Left lung (tissue), 10 donors: Measurements from ENCODE around the gene SERTAD2. TPM values are rescaled to one million over a fixed set of nuclear protein-coding genes. Genes with fewer than 3 reads are reported as not detected.

Source experiments
- ATAC-seq: fragments of 200-7000 bp; cut with Tn5 transposase; one replicate; pipeline ENCODE4 v1.9.1; 2020; ENCODE audit warnings: moderate library complexity
- DNase-seq, 4 donors: peaks; one replicate each; pipeline ENCODE4 v3.0.0-alpha.2; 2013 to 2020
- H3K27ac ChIP-seq, 2 donors: fragments of 200-600 bp; sonication (generic) in 1 of 2; one replicate each; pipeline versions ENCODE4 v1.5.0 to v1.8.0; 2020 to 2021
- H3K27me3 ChIP-seq, 2 donors: fragments of 200-600 bp; sonication (generic) in 1 of 2; one replicate each; pipeline versions ENCODE4 v1.5.0 to v1.8.0; 2020 to 2021
- H3K36me3 ChIP-seq, 2 donors: fragments of 200-600 bp; sonication (generic) in 1 of 2; one replicate each; pipeline versions ENCODE4 v1.5.0 to v1.8.0; 2020 to 2021
- H3K4me1 ChIP-seq, 2 donors: fragments of 200-600 bp; one replicate each; pipeline ENCODE4 v1.8.0; 2021
- H3K4me3 ChIP-seq, 2 donors: fragments of 200-600 bp; sonication (generic) in 1 of 2; one replicate each; pipeline versions ENCODE4 v1.5.0 to v1.8.0; 2020 to 2021; ENCODE audit warnings: mild to moderate bottlenecking in 1 of 2
- H3K9me3 ChIP-seq, 2 donors: fragments of 200-600 bp; sonication (generic) in 1 of 2; one replicate each; pipeline versions ENCODE4 v1.5.0 to v1.8.0; 2020 to 2021
- intact Hi-C, 2 donors: fragments of 100-400 bp; cut with DNase I; formaldehyde crosslinking; loops; one replicate each; pipeline versions ENCODE4 v1.11.2 to v1.14.2; 2022
- polyA plus RNA-seq, 6 donors: library from polyadenylated mRNA; unstranded; fragments of 120-200 nt; gene quantifications; one replicate each; pipeline ENCODE4 v1.2.1, GENCODE V29; 2013; ENCODE audit not compliant: insufficient read length in 6 of 6
- total RNA-seq, 2 donors: library from RNA; stranded (reverse); fragmentation: NEBNext Ultra II Directional; extraction: Animal tissue kit (Norgen Biotek cat#: 25700); gene quantifications; one replicate each; pipeline ENCODE4 v1.2.1, GENCODE V29; 2021
- TF ChIP-seq, protein P1 (sequence below), 2 donors: fragments of 200-600 bp; sonication (generic) in 1 of 2; IDR thresholded peaks; one replicate each; pipeline versions ENCODE4 v1.5.0 to v1.8.0; 2021; ENCODE audit warnings: antibody characterized with exemption in 2 of 2
- donor health status: DM: no; HTN: yes; CAD: no.
- donor health status: DM: no; HTN: no; CAD: no.

SERTAD2 gene
- total and polyA plus RNA-seq, 8 donors, result 17.9 to 28.0 (median 26.4) TPM

DNA sequence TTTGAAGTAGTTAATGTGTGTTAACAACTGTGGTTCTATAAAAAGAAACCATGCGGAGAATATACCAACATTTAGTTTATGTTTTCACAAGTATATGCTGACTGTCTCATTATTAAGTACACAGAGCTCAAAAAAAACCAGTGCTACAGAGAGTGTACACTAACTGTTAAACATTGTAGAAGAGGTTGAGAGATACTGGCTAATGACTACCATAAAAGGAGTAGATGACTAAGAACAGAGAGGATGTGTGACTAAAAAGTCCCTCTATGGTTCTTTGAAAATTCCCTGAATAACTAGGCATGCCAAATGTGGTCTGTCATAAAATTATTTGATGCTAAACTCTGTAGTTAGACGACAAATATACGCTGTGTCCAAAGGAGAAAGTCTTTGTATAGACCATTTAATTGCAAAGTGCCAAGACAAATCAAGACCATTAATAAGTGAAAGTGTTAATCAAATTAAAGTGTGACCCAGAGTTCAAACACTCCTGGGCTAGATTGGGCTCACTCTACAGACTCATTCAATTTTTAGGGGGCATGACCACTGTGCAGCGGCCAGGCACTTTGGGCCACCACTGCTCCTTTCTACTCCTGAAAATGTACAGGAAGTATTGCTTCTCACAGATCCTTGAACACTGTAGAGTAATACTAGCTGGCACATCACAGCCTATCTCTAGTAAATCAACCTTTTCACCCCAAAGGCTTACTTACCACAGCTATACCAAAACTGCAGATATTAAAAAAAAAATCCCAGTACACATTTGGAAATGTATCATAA, 45.1 kb upstream of the SERTAD2 start:
- intact Hi-C loops, result no loop called here
- Histone ChIP-seq H3K36me3 (no peaks in the 10 kb centered on the region), H3K9me3 (no peaks in the 10 kb centered on the region), H3K4me1 (peaks cover 0 to 47% of the 10 kb centered on the region in 2 donors), H3K4me3 (no peak overlapping the region), H3K27me3 (no peaks in the 10 kb centered on the region), H3K27ac (no peak overlapping the region)
- TF ChIP-seq, protein P1, sequence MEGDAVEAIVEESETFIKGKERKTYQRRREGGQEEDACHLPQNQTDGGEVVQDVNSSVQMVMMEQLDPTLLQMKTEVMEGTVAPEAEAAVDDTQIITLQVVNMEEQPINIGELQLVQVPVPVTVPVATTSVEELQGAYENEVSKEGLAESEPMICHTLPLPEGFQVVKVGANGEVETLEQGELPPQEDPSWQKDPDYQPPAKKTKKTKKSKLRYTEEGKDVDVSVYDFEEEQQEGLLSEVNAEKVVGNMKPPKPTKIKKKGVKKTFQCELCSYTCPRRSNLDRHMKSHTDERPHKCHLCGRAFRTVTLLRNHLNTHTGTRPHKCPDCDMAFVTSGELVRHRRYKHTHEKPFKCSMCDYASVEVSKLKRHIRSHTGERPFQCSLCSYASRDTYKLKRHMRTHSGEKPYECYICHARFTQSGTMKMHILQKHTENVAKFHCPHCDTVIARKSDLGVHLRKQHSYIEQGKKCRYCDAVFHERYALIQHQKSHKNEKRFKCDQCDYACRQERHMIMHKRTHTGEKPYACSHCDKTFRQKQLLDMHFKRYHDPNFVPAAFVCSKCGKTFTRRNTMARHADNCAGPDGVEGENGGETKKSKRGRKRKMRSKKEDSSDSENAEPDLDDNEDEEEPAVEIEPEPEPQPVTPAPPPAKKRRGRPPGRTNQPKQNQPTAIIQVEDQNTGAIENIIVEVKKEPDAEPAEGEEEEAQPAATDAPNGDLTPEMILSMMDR (IDR thresholded peaks at IDR 0.05), result no peak
- ATAC-seq, result peak; percentile 88
- DNase-seq, result no peak

GRCh38 chr2:64698177-64698643, 44.5 kb upstream of the SERTAD2 start:
- TF ChIP-seq, protein P1 (IDR thresholded peaks at IDR 0.05), result no peak
- H3K4me1 ChIP-seq, result peaks cover 0 to 47% of the 10 kb centered on the region in 2 donors
- DNase-seq (no peak), ATAC-seq (peak; percentile 47)
- H3K9me3 ChIP-seq, result no peaks in the 10 kb centered on the region
- no peaks in the 10 kb centered on the region for H3K36me3 ChIP-seq
- intact Hi-C loops, result no loop called here
- no peak overlapping the region for H3K4me3 ChIP-seq
- no peak overlapping the region for H3K27ac ChIP-seq
- H3K27me3 ChIP-seq, result no peaks in the 10 kb centered on the region

DNA sequence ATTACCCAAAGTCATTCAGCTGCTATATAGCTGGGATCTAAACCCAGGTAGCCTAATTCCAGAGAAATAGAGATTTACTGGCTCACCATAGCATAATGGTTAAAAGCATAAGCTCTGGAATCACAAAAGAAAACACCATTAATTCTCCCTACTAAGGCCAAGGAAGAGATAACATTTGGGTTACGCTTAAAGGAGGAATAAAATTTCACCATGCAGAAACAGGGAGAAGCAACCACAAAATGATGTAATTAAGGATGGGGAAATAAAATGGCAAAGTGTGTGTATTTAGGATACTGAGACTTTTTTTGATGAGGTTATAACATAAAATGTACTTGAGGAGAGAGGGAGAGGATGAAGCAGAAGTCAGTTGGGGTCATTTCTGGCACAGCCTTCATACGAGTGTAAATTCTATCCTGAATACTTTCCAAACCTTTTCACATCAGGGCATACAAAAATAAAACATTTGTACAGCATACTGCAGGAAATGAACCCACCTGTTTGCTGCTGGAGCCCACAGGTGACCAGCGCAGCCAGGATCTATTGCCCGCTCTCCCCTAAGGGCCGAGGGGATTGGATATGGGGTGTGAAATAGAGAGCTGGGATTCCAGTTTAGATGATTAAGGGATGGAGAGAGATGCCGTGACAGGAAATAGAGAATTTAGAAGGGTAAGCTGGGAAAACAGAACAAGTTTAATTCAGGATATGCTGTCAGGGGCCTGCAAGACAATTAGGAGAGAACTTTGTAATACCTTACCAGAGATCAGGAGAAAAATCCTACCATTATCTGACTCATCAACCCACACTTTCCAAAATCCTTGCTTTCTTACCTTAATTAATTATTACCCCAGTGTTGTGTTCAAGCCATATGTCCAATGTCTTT, 43.8 kb upstream of the SERTAD2 start:
- ATAC-seq, result no peak

DNA sequence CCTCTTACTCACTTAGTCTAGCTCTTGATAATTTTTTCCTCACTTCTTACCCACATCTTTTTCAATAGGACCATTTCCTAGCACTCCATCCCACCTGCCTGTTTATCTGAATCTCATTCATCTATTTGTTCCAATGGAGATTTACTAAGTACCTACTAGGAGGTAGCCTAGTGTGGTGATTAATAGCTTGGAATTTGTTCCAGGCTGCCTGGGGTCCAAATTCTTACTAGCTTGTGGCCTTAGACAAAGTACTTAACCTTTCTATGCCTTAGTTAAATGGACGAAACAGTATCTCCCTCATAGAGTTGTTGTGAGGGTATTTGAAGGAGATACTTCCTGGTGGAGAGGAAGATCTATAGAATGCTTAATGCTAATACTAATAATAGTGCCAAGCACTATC, 42.9 kb upstream of the SERTAD2 start:
- DNase-seq (no peak), ATAC-seq (no peak)
- Histone ChIP-seq H3K4me1 (peaks cover 0 to 47% of the 10 kb centered on the region in 2 donors), H3K27ac (no peak overlapping the region), H3K27me3 (no peaks in the 10 kb centered on the region), H3K4me3 (no peak overlapping the region), H3K9me3 (no peaks in the 10 kb centered on the region), H3K36me3 (no peaks in the 10 kb centered on the region)
- TF ChIP-seq, protein P1 (IDR thresholded peaks at IDR 0.05), result no peak
- intact Hi-C loops, result no loop called here

More for the DNA sequence above, 43.8 kb upstream of the SERTAD2 start:
- H3K27me3 ChIP-seq, result no peaks in the 10 kb centered on the region
- H3K4me1 ChIP-seq, result peaks cover 0 to 47% of the 10 kb centered on the region in 2 donors
- intact Hi-C loops, result no loop called here
- no peaks in the 10 kb centered on the region for H3K36me3 ChIP-seq
- no peak overlapping the region for H3K4me3 ChIP-seq
- TF ChIP-seq, protein P1 (IDR thresholded peaks at IDR 0.05), result no peak
- H3K27ac ChIP-seq, result no peak overlapping the region
- no peaks in the 10 kb centered on the region for H3K9me3 ChIP-seq
- no peak for DNase-seq
